Keratinocyte (primary cell): ENCODE measurements around the gene NF1. TPM values are rescaled to one million over a fixed set of nuclear protein-coding genes. Genes with fewer than 3 reads are reported as not detected.

Experiments
- DNase-seq: peaks from one replicate; pipeline ENCODE4 v3.0.0-alpha.2; 2011; ENCODE audit warnings: low read depth, missing footprints, low spot score
- FAIRE-seq: peaks from 2 replicates; lab custom pipeline; 2011; peaks lifted over from hg19 to GRCh38; lab: Jason Lieb, UNC
- H2AFZ ChIP-seq: 2 replicates; pipeline ENCODE4 v1.6.0; 2012; ENCODE audit warnings: low read length, control low read depth, inconsistent platforms; ENCODE audit not compliant: control insufficient read depth
- H3K27ac ChIP-seq: 2 replicates; pipeline ENCODE4 v1.5.1; 2011; ENCODE audit warnings: low read length; ENCODE audit not compliant: control insufficient read depth, insufficient read depth
- H3K27me3 ChIP-seq: 3 replicates; pipeline ENCODE4 v1.6.0; 2011; ENCODE audit warnings: low read length; ENCODE audit not compliant: control insufficient read depth, insufficient read depth; ENCODE audit errors: extremely low read depth
- H3K36me3 ChIP-seq, 2 experiments: 2 replicates in 1 of 2; 3 replicates in 1 of 2; pipeline ENCODE4 v1.5.1; 2011; ENCODE audit warnings: low read length in 2 of 2, mild to moderate bottlenecking in 1 of 2; ENCODE audit not compliant: control insufficient read depth in 2 of 2, insufficient read depth in 2 of 2; ENCODE audit errors: extremely low read depth in 1 of 2
- H3K4me1 ChIP-seq: 3 replicates; pipeline ENCODE4 v1.5.1; 2011; ENCODE audit warnings: low read length; ENCODE audit not compliant: control insufficient read depth, insufficient read depth; ENCODE audit errors: extremely low read depth
- H3K4me2 ChIP-seq: 3 replicates; pipeline ENCODE4 v1.6.0; 2011; ENCODE audit warnings: low read depth, low read length; ENCODE audit not compliant: control insufficient read depth, insufficient read depth; ENCODE audit errors: extremely low read depth
- H3K4me3 ChIP-seq, 3 experiments: fragments of 200-600 bp in 1 of 3; sonication (generic) in 1 of 3; 2 replicates in 2 of 3; 3 replicates in 1 of 3; pipeline ENCODE4 v1.5.1; 2011 to 2016; ENCODE audit warnings: low read length in 3 of 3, mild to moderate bottlenecking in 3 of 3, control low read depth in 2 of 3, inconsistent platforms in 1 of 3, low read depth in 1 of 3, mixed read lengths in 1 of 3, mixed run types in 1 of 3, moderate library complexity in 1 of 3; ENCODE audit not compliant: control insufficient read depth in 2 of 3, insufficient read depth in 2 of 3; ENCODE audit errors: extremely low read depth in 1 of 3
- H3K79me2 ChIP-seq: 2 replicates; pipeline ENCODE4 v1.6.0; 2012; ENCODE audit warnings: low read length; ENCODE audit not compliant: control insufficient read depth, insufficient read depth
- H3K9ac ChIP-seq: 3 replicates; pipeline ENCODE4 v1.6.0; 2011; ENCODE audit warnings: low read length; ENCODE audit not compliant: control insufficient read depth, insufficient read depth; ENCODE audit errors: extremely low read depth
- H3K9me1 ChIP-seq: 3 replicates; pipeline ENCODE4 v1.6.0; 2011; ENCODE audit warnings: low read length; ENCODE audit not compliant: control insufficient read depth, insufficient read depth; ENCODE audit errors: extremely low read depth
- H3K9me3 ChIP-seq: 2 replicates; pipeline ENCODE4 v1.5.1; 2012; ENCODE audit warnings: low read depth, low read length; ENCODE audit not compliant: control insufficient read depth
- H4K20me1 ChIP-seq: 3 replicates; pipeline ENCODE4 v1.6.0; 2011; ENCODE audit warnings: low read length; ENCODE audit not compliant: control insufficient read depth, insufficient read depth; ENCODE audit errors: extremely low read depth
- EZH2 ChIP-seq: IDR thresholded peaks from one replicate; pipeline ENCODE4 v1.6.1; 2012; ENCODE audit warnings: inconsistent platforms, mild to moderate bottlenecking, low read length, moderate library complexity
- dilution Hi-C: fragments of 300-500 bp; cut with MboI; formaldehyde crosslinking; loops from one replicate; pipeline ENCODE4 v1.7.0; 2020; ENCODE audit warnings: low sequenced_read_pairs; ENCODE audit not compliant: extremely low pct_ligation_motif_present
- polyA plus RNA-seq, 5 experiments: library from polyadenylated mRNA; depleted of rRNA in 3 of 5; stranded (reverse) in 3 of 5; stranded (forward) in 1 of 5; unstranded in 1 of 5; fragments of >200 nt; gene quantifications; 1 replicate in 1 of 5; 2 replicates in 3 of 5; 3 replicates in 1 of 5; pipeline versions ENCODE4 v1.2.1 to v1.2.3, GENCODE V29; 2011 to 2012; ENCODE audit warnings: missing spikeins in 2 of 5, low read depth in 1 of 5, low replicate concordance in 1 of 5
- TF ChIP-seq, protein P1 (sequence below), 3 experiments: IDR thresholded peaks in 1 of 3; conservative IDR thresholded peaks in 1 of 3; optimal IDR thresholded peaks in 1 of 3; 2 replicates in 2 of 3; 3 replicates in 1 of 3; pipeline versions ENCODE3 to v1.5.1; 2011; ENCODE audit warnings: low read length in 3 of 3, mild to moderate bottlenecking in 3 of 3, moderate library complexity in 2 of 3, control low read depth in 1 of 3, inconsistent platforms in 1 of 3; ENCODE audit not compliant: insufficient read depth in 2 of 3; ENCODE audit errors: extremely low read depth in 1 of 3

Gene NF1
- polyA plus RNA-seq, 1 donor (not counting 4 experiments of a cell fraction or from before 2014, with no cell fraction given): 26.7 TPM

DNA sequence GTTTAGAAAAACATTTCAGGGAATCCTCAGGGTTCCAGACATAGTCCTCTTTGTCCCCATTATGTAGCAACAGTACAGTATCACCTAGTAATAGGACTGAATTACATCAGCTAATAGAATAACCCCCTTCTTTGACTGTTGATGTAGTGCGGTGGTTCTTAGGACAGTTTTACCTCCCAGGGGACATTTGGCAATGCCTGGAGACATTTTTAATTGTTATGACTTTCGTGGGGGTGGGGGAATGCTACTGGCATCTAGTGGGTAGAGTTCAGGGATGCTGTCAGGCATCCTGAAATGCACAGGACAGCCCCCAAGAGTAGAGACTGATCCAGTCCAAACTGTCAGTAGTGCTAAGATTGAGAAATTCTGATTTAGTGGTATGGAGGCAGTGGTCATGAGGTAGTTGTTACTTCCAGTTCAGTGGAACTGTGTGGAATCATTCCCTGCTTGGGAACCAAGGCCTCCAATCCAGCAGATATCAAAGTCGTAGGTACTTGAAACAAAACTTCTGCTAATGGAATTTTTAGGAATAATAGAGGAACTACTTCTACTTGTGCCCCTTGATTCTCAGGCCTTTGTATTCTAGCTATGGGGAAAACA is 20.3 kb downstream of the NF1 start:
- H2AFZ ChIP-seq: no peak overlapping the region
- H3K9ac ChIP-seq: no peak overlapping the region
- H3K36me3 ChIP-seq: no peaks in the 10 kb centered on the region
- H3K9me3 ChIP-seq: no peaks in the 10 kb centered on the region
- H3K4me1 ChIP-seq: peaks cover 5% of the 10 kb centered on the region
- FAIRE-seq (no peak), DNase-seq (no peak)
- dilution Hi-C loops: no loop called here
- H3K27ac ChIP-seq: no peak overlapping the region
- TF ChIP-seq, protein P1, sequence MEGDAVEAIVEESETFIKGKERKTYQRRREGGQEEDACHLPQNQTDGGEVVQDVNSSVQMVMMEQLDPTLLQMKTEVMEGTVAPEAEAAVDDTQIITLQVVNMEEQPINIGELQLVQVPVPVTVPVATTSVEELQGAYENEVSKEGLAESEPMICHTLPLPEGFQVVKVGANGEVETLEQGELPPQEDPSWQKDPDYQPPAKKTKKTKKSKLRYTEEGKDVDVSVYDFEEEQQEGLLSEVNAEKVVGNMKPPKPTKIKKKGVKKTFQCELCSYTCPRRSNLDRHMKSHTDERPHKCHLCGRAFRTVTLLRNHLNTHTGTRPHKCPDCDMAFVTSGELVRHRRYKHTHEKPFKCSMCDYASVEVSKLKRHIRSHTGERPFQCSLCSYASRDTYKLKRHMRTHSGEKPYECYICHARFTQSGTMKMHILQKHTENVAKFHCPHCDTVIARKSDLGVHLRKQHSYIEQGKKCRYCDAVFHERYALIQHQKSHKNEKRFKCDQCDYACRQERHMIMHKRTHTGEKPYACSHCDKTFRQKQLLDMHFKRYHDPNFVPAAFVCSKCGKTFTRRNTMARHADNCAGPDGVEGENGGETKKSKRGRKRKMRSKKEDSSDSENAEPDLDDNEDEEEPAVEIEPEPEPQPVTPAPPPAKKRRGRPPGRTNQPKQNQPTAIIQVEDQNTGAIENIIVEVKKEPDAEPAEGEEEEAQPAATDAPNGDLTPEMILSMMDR (optimal IDR thresholded peaks at IDR 0.05 in 1 of 3, IDR thresholded peaks at IDR 0.05 in 1 of 3, conservative IDR thresholded peaks at IDR 0.05 in 1 of 3; ENCODE audit: extremely low read depth in 1 of 3, insufficient read depth in 2 of 3, low read length in 3 of 3): no peak
- no peak for TF ChIP-seq EZH2
- H4K20me1 ChIP-seq: peaks cover 4% of the 10 kb centered on the region
- H3K27me3 ChIP-seq: no peaks in the 10 kb centered on the region
- no peak overlapping the region for H3K4me2 ChIP-seq
- peaks cover 61% of the 10 kb centered on the region for H3K79me2 ChIP-seq
- H3K9me1 ChIP-seq: no peaks in the 10 kb centered on the region
- H3K4me3 ChIP-seq: no peak overlapping the region

DNA sequence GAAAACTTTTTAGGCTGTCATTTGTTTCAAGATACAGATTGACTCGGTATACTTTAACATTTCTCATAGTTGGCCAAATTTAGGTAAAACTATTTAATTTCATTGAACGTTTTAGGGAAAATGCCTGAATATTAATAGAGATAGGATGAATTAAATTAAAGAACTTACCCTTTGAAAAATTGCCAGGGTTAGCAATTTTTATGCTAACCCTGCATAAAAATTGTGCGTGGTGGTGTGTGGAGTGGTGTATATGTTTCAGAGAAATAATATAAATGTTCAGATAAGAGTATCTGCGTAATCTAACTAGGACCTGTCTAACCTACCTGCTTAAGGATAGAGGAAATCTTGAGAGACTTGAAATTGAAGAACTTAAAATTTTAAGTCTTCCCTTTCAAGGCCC is 21.4 kb downstream of the NF1 start:
- dilution Hi-C loops: no loop called here
- no peak for TF ChIP-seq EZH2
- TF ChIP-seq, protein P1 (optimal IDR thresholded peaks at IDR 0.05 in 1 of 3, IDR thresholded peaks at IDR 0.05 in 1 of 3, conservative IDR thresholded peaks at IDR 0.05 in 1 of 3; ENCODE audit: extremely low read depth in 1 of 3, insufficient read depth in 2 of 3, low read length in 3 of 3): no peak
- no peaks in the 10 kb centered on the region for H3K9me3 ChIP-seq
- H3K9me1 ChIP-seq: no peaks in the 10 kb centered on the region
- DNase-seq (no peak), FAIRE-seq (no peak)
- H3K79me2 ChIP-seq: peaks cover 56% of the 10 kb centered on the region
- H3K4me3 ChIP-seq: no peak overlapping the region
- no peaks in the 10 kb centered on the region for H3K27me3 ChIP-seq
- H3K27ac ChIP-seq: no peak overlapping the region
- no peak overlapping the region for H3K9ac ChIP-seq
- peaks cover 5% of the 10 kb centered on the region for H3K4me1 ChIP-seq
- no peak overlapping the region for H3K4me2 ChIP-seq
- H4K20me1 ChIP-seq: peaks cover 4% of the 10 kb centered on the region
- H3K36me3 ChIP-seq: no peaks in the 10 kb centered on the region
- H2AFZ ChIP-seq: no peak overlapping the region
